HEK293T (cell line): ENCODE data around the gene SHOX.

Experiments used
- ARNT ChIP-seq: fragments of 450-650 bp; IDR thresholded peaks from 2 replicates; pipeline ENCODE4 v1.6.1; 2017; ENCODE audit warnings: mild to moderate bottlenecking
- ELF4 ChIP-seq: fragments of 450-650 bp; IDR thresholded peaks from 2 replicates; pipeline ENCODE4 v1.6.1; 2017; ENCODE audit warnings: antibody characterized with exemption
- FOXA1 ChIP-seq: fragments of 450-650 bp; IDR thresholded peaks from 2 replicates; pipeline ENCODE4 v1.6.1; 2016; ENCODE audit warnings: mild to moderate bottlenecking
- FOXK2 ChIP-seq: fragments of 450-650 bp; IDR thresholded peaks from 2 replicates; pipeline ENCODE4 v1.6.1; 2016; ENCODE audit warnings: mild to moderate bottlenecking
- FOXM1 ChIP-seq: fragments of 450-650 bp; IDR thresholded peaks from 2 replicates; pipeline ENCODE4 v1.6.1; 2017; ENCODE audit warnings: mild to moderate bottlenecking, borderline replicate concordance
- NFRKB ChIP-seq: fragments of 450-650 bp; IDR thresholded peaks from 2 replicates; pipeline ENCODE4 v1.6.1; 2016; ENCODE audit warnings: mild to moderate bottlenecking, moderate library complexity
- SP1 ChIP-seq: fragments of 450-650 bp; IDR thresholded peaks from 2 replicates; pipeline ENCODE4 v1.6.1; 2017
- TARDBP ChIP-seq: fragments of 450-650 bp; IDR thresholded peaks from 2 replicates; pipeline ENCODE4 v1.6.1; 2016
- ZNF384 ChIP-seq: fragments of 450-650 bp; IDR thresholded peaks from 2 replicates; pipeline ENCODE4 v1.6.1; 2016

GRCh38 chrX:629230-630006, 1.2 kb upstream of the SHOX start:
- TF ChIP-seq TARDBP (no peak), ELF4 (no peak), FOXM1 (no peak), FOXA1 (no peak), FOXK2 (no peak), ZNF384 (no peak), NFRKB (no peak), SP1 (no peak), ARNT (no peak)
